T47D (cell line): ENCODE results near the gene GLRA2.
"Not testable (repeated sequence)": the region's sequence is repeated elsewhere in the genome, so short reads cannot be mapped to it uniquely, and the experiment has no call there.

ENCODE experiments used
- DNase-seq, 2 experiments: peaks; one replicate each; pipeline versions ENCODE4 v3.0.0 to v3.0.0-alpha.2; 2011 to 2012; ENCODE audit warnings: low read depth in 1 of 2, low spot score in 1 of 2
- JUND ChIP-seq: IDR thresholded peaks from 2 replicates; pipeline ENCODE4 v1.6.1; 2012; ENCODE audit warnings: low read depth
- in situ Hi-C: cut with HindIII; loops from 2 replicates; pipeline ENCODE4 v1.10.0; 2016; ENCODE audit warnings: low sequenced_read_pairs, low pct_unique_long_range_greater_than_20kb

The GLRA2 gene

DNA sequence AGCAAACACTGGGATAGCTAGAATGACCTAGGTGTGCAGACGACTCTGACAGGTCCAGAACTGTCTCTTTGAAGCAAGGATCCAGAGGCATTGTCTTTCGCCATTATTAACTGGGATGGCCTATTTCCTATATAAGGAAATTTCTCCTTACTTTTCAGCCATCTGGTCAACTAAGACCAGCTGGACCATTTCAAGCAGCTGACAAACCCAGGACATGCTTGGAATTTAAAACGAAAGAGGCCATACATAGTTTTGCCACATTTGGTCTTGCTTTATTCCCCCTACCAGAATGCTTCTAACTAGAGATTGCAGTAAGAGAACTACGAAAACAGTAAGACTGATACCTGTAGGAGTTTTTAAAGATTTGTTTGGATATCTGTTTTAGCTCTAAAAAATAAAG lies 87.0 kb downstream of the GLRA2 start:
- in situ Hi-C loops: no loop called here
- no peak for DNase-seq
- TF ChIP-seq JUND: no peak

DNA sequence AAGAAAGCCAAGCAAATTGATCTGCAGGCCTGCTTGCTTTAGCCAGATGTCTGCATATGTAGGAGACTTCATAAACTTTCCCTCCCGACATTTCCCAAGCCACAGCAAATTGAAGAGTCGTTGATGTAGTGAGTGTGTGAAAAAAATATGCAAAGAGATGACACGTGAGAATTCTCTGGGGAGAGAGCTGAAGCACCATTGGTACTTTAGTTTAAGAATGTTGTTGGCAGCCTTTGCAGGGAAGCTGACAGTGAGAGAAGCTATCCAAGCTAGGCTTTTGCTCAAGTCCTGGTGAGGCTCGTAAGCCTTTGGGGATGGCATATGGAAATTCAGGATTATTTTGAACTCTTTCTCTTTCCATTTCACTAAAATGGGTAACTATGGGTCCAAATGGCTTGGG lies 87.5 kb downstream of the GLRA2 start:
- DNase-seq: no peak
- no peak for TF ChIP-seq JUND
- in situ Hi-C loops: no loop called here

DNA sequence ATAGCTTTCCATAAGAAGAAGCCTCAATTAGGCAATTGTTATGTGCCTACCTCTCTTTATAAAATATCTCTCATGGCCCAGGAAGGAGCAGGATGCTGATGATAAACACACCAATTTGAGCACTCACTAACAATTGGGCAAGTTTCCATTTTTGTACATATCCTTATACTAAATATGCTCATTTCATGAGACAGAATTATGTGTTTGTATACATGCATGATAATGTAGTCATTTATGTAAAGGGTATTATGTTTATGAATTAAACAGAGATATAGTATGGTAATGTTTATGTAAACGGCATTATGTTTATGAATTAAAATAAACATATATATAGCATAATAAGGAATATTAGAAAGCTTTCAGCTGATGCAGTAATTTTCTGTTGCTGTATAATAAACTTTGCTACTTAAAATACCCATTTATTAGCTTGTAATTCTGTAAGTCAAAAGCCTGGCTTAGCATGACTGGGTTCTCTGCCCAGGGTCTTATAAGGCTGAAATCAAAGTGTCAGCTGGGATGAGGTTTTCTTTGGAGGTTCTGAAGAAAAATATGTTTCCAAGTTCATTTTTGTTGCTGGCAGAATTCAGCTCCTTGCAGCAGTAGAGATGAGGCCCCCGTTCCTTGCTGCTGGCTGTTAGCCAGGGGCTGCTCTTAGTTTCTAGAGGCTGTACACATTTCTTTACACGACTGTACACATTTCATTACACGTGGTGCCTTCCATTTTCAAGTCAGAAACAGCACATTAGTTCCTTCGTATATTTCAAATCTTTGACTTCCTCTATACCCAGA lies 89.0 kb downstream of the GLRA2 start:
- DNase-seq: no peak
- no peak for TF ChIP-seq JUND
- in situ Hi-C loops: no loop called here

DNA sequence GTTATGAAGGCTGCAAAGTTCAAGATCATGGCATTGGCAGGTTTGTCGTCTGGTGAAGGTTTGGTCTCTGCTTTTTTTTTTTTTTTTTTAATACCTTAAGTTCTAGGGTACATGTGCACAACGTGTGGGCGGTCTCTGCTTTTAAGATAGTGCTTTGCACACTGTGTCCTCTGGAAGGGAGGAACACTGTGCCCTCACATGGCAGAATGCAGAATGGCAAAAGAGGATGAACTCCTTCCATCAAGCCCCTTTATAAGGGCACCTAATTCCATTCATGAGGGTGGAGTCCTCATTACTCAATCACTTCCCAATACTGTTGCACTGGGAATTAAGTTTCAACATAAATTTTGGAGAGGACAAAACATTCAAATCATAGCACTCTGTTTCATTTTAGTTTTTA lies 101.4 kb downstream of the GLRA2 start:
- DNase-seq: peak in 1 of 2 experiments; percentile 30
- in situ Hi-C loops: no loop called here
- TF ChIP-seq JUND: no peak

DNA sequence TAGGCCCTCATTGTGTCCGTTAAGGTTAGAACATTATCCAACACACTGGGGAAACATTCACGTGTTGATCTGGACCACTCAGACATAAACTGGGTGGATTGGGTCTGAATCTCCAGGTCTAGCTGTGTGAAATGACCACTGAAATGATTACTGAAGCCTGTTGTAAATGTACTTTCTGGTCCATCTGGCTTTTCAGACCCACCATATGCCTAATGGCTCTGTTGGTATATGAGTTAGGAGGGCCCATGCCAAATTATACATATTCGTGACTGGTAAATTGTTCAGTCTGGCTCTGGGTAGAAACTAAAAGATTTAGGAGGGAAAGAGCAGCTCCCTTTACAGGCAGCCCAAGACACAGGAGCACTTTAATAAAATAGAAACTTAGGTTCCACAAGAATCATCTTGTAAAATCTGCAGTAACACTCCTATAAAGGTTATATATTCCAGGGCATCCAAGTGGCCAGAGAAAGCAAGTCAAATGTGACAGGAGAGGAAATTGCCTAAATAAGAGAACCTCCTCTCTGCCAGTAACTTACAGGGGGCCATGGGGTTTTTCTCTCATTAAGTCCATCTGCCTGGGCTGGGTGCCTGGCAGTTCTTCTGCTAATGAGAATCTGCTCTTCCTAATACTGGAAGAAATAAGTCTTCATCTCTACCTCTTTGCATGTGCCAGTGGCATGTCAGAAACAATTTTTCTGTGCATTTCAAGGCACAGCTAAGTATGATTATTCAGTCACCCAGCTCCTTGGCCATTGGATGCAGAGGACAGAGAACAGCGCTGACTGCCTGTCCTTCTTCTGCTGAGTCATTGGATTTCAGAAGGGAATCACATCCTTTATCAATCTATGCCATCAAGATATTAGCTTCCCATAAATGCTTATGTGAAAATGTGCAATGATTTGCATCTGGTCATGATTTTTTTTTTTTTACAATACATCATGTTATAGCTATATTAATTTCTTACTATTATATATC lies 112.6 kb downstream of the GLRA2 start:
- TF ChIP-seq JUND: no peak
- in situ Hi-C loops: no loop called here
- no peak for DNase-seq

DNA sequence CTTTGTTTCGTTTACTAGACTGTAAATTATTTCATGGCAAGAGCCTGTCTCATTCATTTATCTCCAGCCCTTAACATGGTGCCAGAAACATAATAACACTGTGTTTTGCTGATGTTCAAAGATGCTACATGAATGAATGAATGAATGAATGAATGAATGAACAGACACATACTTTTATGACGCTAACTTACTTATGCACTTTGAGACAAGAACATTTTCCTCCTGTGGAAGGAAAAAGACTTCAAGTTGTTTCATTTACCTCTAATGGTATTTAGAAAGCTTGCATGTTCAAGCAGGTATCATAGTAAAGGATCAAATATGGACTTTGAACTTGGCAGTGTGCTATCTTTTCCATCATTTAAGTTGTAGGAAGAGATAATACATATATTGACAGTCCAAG lies 131.6 kb downstream of the GLRA2 start:
- no peak for TF ChIP-seq JUND
- no peak for DNase-seq
- in situ Hi-C loops: no loop called here

DNA sequence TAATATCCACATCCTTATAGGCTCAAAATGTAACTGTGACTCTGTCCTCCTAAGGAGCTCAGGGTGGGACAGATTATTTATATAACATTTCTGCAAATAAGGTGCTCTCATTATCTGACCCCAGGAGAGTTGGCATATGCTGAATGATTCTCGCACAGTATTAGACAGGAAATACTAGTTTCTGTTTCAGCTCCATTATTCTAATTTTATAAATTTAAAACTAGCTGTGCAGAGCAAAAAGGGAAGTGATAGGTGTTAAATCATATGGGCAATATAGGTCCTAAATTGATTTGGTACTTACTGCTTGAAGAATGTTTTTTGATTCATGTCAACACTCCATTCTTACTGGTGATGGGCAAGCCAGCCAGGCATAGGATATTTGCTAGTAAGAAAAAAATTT lies 141.5 kb downstream of the GLRA2 start:
- DNase-seq: no peak
- in situ Hi-C loops: no loop called here
- no peak for TF ChIP-seq JUND

DNA sequence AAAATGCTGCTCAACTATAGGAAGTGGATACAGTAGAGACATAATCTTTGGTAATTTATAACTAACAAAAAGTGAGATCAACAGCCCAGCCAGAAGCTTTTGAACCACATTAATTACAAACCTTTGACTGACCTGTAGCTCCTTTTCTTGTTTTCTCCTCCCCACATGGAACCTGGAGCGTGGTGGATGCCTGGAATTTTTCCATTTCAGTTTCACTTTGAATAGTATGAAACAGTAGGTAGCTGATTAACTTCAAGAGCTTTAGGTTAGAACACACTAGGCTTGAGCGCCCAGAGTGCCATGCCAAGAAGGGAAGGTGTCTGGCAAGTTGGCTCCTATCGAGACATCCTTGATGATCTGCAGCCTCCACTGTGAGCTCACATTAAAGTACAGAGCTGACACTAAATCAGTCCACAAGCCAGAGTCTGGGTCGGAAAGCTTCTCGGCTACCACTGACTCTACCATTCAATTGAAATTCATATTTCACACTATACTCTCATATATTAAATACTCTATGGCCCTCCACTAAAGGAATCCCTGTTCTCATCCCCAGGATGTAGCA lies 143.4 kb downstream of the GLRA2 start:
- TF ChIP-seq JUND: no peak
- in situ Hi-C loops: no loop called here
- DNase-seq: no peak

DNA sequence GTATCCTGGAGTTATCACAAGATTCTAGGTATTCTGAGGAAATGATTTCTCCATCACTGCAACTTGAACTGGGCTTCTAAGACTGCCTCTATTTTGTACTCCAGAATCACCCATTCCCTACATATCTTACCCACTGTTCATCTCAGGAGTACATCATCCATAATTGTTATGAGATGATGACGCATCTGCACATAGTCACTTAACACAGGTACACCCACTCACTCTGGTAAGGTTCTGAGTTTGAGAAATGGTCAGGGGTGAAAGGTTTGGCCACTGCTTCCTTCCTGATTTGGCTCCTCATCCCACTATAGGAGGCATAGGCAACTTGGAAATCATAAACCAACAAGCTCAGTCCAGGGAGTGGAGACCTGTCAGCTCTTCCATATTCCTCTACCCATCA lies 143.9 kb downstream of the GLRA2 start:
- in situ Hi-C loops: no loop called here
- TF ChIP-seq JUND: no peak
- DNase-seq: no peak

DNA sequence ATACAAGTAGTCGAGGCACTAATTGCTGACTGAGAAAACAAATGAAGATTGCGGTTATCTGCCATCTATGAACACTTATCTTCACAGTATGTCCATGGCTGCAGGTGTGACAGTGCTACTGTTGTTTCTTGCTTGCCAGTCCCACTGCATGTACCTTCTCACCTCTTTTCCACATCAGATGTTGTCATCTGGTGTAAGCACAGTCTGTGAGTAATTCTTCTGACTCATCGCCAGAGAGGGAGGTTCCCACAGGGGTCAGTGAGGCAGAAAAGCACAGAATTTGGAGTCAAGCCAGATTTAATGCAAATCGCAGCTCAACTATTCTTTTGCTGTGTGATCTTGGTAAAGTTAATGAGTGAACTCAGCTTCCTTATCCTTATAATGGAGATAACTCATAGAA lies 144.4 kb downstream of the GLRA2 start:
- no peak for DNase-seq
- in situ Hi-C loops: no loop called here
- TF ChIP-seq JUND: no peak

DNA sequence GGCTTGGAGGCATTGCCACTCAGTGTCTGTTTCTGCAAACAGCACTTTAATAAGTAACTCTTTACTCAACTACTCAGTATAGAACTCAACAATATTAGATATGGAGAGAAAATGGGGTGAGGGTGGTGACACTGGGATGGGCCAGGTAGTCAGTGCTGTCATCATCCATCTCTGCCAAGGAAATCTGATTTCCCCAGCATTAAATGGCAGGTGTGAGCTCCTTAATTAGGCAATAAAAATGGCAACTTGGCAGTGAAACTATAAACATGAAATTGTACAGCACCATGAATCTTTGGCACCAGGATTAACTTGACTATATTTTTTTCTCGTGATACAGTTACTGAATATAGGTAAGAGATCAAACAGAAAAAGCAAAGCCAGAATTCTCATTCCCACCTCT lies 146.2 kb downstream of the GLRA2 start:
- DNase-seq: no peak
- in situ Hi-C loops: no loop called here

DNA sequence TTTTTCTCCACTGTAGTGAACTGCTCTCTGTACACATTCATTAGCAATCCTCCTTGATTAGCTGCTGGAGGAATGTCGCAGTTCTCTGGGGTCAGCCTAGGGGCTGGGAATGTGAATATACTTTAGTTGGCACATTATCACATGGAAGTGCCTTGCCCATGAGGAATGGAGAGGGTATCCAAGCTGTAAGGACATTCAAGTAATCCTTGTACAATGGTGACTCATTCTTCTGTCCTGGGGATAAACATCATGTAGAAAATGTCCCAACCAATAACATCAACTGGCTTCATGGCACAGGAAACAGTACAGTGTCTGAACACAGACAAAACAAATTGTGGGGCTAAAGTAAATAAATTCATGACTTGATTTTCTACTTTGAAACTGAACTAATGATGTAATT lies 147.1 kb downstream of the GLRA2 start:
- DNase-seq: no peak
- no peak for TF ChIP-seq JUND
- in situ Hi-C loops: no loop called here

More for the DNA sequence above, 146.2 kb downstream of the GLRA2 start:
- no peak for TF ChIP-seq JUND

DNA sequence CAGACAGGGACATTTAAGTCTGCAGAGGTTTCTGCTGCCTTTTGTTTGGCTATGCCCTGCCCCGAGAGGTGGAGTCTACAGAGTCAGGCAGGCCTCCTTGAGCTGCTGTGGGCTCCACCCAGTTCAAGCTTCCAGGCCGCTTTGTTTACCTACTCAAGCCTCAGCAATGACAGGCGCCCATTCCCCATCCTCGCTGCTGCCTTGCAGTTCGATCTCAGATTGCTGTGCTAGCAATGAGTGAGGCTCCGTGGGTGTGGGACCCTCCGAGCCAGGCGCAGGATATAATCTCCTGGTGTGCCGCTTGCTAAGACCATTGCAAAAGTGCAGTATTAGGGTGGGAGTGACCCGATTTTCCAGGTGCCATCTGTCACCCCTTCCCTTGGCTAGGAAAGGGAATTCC lies 159.0 kb downstream of the GLRA2 start:
- DNase-seq, in situ Hi-C loops: not testable (repeated sequence)
